GM18505 (cell line): ENCODE results near the gene PDLIM7.
"Not testable (repeated sequence)": the region's sequence is repeated elsewhere in the genome, so short reads cannot be mapped to it uniquely, and the experiment has no call there.

Experiments used
- ATAC-seq: cut with Tn5 transposase; IDR thresholded peaks from one replicate; pipeline ENCODE4 v1.9.1; 2021; ENCODE audit not compliant: unreplicated experiment
- POLR2A ChIP-seq: IDR thresholded peaks from 4 replicates; pipeline ENCODE4 v1.6.1; 2011; ENCODE audit warnings: borderline replicate concordance; ENCODE audit not compliant: insufficient read depth, insufficient read length; ENCODE audit errors: extremely low read depth

PDLIM7 gene

DNA sequence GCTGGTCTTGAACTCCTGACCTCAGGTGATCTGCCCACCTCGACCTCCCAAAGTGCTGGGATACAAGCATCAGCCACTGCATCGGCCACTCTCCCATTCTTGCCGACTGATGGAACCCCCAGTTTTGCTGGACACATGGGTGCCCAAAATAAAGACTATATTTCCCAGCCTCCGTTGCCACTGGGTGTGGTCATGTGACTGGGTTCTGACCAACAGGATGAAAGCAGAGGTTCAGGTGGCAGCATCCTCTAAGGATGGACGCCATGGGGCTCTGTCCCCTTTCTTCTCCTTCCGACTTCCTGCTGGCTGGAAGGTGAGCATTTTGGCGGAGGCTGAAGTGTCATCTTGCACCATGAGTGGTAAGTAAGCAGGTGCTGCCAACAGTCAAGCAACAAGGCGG lies 10.3 kb downstream of the PDLIM7 start:
- no peak for ATAC-seq
- no peak for TF ChIP-seq POLR2A

DNA sequence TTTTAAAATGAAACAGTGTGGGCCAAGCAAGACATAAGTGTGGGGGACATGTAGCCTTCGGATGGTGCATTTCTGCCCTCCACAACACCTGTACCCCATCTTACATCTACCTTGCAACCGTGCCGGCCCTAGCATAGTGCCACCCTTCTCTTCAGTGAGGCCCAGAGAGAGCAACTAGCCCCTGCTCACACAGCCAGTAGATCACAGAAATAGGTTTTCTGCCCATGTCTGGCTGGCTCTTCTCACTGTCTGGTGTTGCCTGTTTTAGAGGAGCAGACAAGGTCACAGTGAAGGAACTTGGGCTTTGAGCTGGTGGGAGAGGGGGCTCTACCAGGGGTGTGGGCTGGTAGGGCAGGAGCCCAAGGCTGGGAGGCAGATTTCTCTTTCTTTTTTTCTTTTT lies 11.1 kb downstream of the PDLIM7 start:
- no peak for TF ChIP-seq POLR2A
- no peak for ATAC-seq

DNA sequence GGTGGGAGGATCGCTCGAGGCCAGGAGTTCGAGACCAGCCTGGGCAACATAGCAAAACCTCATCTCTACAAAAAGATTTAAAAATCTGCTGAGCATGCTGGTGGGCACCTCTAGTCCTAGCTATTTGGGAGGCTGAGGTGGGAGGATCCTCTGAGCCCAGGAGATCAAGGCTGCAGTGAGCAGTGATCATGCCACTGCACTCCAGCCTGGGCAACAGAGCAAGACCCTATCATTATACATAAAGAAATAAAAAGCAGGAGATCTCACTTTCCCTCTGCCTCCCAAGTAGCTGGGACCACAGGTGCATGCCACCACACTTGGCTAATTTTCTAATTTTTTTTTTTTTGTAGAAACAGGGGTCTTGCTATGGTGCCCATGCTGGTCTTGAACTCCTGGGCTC lies 11.7 kb downstream of the PDLIM7 start:
- ATAC-seq: not testable (repeated sequence)

DNA sequence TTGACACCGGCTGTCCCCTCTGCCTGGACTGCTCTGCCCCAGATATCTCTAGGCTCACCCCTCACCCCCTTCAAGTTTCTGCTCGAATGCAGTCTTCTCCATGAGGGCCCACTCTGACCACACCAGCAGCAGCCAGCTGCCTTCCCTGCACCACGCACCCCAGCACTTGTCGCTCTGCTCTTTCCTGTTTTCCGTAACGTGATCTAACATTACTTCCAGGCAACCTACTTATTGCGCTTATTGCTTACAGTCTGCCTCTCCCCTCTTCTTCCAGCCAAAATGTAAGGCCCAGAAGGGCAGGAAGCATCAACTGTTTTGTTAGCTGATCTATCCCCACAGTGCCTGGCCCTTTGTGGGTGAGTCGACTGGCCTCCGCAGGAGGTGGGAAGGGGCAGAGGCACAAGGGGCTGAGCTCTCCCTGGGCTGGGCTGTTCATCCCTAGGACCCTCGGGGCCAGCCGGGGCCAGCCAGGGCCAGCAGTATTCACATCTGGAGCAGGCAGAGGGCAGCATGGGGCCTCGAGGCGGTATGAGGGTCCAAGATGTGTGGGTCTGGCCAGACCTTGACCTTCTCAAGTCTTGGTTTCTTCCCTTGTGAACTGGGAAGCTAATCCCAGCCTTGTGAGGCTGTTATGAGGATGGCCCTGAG lies 12.4 kb downstream of the PDLIM7 start:
- ATAC-seq: no peak
- TF ChIP-seq POLR2A: no peak

DNA sequence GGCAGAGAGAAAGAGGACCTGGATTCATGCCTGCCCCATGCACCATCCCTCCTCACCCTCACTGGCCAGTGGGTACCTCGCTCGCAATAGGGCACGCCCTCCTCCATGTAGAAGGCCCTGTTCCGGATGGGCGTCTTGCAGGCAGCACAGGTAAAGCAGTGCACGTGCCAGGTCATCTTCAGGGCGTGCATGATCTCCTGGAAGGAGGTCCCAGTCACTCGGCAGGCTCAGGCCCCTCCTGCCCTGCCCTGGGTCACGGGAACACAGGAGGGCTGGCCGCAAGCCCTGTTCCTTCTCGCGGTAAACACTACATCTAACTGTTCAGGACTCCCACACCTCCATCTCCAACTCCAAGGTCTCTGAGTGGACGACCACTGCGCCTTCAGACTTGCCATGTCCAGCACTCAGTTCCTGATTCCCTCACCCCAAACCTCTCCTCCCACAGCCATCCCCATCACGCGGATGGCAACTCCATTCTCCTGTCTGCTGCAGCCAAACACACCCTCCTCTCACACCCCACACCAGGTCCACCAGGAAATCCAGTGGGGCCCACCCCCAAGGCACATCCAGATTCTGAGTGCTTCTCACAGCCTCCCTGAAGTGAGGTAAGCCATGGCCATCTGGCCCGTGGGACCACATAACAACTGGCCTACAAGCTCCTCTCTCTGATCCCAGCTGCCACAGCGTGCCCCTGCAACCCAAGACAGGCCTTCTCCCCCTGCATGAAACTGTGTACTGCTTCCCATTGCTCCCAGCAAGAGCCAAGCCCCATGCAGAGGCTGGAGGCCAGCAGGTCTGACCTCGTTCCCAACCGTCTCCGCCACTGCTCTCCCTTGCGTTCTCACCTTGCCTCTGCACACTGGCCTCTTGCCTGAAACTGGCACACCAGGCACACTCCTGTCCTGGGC lies 13.2 kb downstream of the PDLIM7 start:
- no peak for ATAC-seq
- no peak for TF ChIP-seq POLR2A

DNA sequence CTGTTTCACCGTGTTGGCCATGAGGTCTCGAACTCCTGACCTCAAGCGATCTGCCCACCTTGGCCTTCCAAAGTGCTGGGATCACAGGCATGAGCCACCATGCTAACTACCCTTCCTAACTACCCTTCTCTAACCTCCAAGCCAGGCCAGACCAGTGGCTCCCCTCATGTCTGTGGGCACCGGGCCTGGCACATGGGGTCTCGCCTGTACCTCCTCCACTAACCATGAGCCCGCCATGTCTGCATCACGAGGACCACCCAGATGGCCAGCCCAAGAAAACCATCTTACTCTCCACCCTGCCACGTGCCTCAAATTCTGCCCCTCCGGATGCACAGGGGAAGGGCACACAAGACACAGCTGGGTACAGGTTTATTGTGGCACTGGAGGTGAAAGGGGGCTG lies 14.4 kb downstream of the PDLIM7 start:
- no peak for ATAC-seq
- no peak for TF ChIP-seq POLR2A

DNA sequence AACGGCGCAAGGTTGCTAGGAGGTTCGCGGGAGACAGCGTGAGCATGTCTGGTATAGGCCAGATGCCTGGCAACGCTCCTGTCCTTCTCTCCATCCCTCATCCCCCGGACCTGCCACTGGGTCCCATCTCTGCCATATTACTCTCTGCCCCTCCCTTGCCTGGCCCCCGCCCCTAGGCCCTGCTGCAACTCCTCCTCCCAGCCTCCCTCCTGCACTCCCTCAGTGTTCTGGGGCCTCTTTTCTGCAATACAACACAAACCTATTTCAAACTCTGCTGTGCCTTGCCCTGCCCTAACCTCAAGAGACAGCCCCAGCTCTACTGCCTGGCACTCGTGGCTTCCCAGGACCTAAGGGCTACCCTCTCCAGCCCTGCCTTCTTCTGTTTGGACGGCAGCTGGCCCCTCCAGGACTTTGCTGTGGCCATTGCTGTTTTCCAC lies 15.0 kb downstream of the PDLIM7 start:
- TF ChIP-seq POLR2A: no peak
- no peak for ATAC-seq

DNA sequence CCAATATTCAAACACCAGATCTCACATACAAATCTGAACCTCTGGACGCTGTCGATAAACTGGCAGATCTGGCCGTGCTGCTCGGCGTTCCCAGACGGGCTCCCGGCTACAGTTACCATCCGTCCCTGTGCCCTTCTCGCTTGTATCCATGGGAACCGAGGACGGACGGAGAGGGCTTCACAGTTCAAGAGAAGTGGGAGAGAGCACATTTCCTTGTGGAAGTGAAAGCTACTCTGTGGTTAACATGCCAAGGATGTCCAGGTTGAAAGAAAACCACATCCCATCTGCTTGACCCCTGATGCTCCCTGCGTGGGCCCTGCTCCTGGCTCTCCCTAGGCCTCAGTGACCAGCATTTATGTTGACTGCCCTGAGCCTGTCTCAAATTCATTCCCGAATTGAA lies 17.6 kb downstream of the PDLIM7 start:
- no peak for ATAC-seq
- no peak for TF ChIP-seq POLR2A

DNA sequence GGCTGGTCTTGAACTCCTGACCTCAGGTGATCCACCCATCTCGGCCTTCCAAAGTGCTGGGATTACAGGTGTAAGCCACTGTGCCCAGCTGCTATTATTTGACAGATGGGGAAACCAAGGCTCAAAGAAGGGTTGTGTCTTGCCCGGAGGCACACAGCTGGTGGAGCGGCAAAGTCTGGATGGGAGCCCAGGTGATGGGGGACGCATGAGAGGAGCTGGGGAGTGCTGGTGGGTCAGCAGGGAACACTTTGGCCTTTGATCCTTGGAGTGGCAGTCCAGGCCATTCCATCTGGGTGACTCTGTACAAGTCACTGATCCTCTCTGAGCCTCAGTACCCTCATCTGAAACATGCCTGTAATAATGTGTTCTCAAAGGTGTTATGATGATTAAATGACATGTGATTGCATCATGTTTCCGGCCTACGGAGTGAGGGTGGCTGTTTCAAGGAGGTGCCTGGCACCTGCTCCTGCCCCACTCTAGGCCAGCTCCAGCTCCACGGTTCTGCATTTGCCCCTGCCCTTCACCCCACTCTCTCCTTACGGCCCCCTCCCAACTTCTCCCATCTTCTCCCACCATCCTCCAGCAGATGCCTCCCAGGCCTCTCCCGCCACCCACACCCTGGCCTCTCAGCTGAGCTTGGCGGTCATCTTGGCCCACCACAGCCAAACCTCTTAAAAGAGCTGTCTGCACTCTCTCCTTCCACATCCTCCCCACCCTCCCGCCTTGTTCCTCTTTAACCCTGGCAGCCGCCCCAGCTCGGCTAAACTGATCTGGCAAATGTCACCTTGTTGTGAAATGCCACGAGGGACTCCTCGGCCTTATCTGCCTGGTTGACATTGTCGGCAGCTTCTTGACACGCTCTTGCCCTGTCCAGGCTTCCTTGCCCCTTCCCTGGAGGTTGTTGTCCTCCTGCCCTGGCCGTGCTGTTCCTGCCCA lies 18.4 kb downstream of the PDLIM7 start:
- no peak for ATAC-seq
- no peak for TF ChIP-seq POLR2A

DNA sequence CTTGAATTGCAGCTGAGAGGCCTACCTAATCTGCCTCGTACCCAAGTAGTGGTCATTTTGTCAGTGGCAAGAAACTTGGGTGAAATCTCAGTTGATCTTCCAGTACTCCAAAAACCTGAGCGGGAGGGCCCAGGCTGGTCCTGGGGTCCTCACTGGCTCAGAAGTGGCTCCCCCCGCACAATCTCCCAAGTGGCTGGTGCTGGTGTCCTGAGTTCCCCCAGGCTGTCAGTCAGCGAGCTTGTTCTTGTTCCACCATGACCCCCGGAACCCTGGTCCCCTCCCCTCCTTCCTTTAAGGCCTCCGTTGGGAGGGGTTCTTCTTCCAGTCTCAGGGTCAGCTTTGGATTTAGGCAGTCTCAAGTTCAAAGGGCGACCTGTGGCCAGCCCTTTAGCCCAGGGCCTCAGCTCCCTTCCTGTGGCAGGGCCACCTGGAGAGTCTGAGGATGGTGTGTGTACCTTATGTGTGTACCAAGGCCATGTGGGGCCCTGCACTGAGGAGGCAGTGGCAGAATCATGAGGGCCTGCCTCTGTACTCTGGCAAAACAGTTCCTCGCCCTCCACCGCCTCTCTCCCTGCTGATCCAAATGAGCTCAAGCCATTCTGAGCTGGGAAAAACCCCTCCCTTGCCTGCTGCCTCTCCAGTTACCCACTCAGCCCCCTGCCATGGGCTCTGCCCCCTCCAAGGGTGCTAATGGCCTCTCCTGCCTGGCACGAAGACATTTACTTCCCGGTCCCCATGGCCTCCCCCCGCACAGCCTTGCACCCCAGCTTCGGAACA lies 19.5 kb downstream of the PDLIM7 start:
- no peak for ATAC-seq
- TF ChIP-seq POLR2A: no peak

DNA sequence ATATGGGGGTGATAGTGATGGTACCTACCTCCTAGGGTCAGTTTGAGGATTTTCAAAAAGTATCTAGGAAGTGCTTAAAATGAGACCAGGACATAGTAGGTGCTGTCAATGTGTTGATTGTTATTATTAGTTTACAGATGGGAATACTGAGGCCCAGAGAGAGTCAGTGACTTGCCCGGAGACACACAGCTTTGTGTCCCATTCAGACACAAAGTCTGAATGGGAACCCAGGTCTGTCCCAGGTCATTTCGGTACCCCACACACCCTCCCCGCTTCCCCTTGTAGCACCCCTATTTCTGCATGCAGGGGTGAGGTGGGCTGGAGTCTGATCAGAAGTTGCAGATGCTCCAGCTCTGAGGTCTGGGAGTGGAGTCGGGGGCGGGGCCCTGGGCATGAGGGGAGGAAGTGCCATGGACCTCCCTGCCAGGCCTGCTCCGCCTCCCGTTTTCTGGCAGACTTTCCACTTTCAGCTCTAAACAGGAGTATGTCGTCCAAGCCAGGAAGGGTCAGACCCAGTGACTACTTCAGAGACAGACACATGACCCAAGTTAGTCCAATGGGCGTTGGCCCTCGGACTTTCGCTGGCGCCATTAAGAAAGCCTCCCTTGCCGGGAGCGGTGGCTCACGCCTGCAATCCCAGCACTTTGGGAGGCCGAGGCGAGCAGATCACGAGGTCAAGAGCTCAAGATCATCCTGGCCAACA lies 20.7 kb downstream of the PDLIM7 start:
- ATAC-seq: no peak
- TF ChIP-seq POLR2A: no peak

DNA sequence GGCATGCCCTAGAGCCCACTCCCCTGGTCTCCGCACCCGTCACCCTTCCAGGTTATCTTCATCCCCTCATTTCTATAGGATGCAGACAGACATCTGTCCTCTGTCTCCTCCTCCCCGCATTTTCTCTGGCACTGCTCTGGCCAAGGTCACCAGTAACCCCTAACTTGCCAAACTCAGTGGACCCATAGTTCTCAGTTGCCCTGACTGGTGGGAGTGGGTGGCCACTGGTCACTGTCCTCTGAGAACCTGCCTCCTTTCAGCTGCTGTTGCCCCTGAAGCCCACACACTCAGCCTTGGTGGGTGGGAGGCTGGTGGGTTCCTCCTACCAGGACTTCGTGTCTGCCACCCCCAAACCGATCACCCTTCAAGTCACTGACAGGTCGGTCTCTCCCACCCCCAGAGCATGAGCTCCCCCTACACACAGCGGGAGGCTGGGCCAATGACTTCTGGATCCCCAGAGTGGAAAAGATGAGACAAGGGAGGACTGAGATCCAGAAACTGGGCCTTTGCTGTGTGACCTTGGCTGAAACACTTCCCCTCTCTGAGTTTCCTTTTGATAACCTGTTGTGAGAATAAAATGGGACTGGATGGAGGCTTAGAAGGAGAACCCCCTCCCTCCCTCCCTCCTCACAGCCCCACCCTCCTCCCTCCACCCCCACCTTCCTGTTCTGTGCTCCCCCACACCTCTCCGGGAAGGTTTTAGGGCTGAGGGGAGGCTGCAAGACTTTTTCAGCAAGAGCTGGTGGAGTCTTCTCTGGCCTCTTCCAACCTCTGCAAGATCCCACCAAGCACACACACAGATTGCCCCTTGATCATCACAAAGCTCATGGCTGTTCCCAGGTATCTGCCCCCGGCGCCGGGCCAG lies 21.6 kb downstream of the PDLIM7 start:
- ATAC-seq: no peak

More for the DNA sequence above, 21.6 kb downstream of the PDLIM7 start:
- no peak for TF ChIP-seq POLR2A
